Glomerular visceral epithelial cell (primary cell): ENCODE data around the gene FZD2.
"Not testable (repeated sequence)": the region's sequence is repeated elsewhere in the genome, so short reads cannot be mapped to it uniquely, and the experiment has no call there.

Experiments
- DNase-seq: peaks from one replicate; pipeline ENCODE4 v3.0.0-alpha.2; 2016; ENCODE audit errors: extremely low spot score

The FZD2 gene

GRCh38 chr17:44556832-44557606, at the start of gene FZD2:
Gene FZD2, plus strand, starts transcription at chr17:44557484. Its CDS starts 205 bp downstream, at chr17:44557689.
- peak; percentile 98 for DNase-seq

- DNase-seq, result not testable (repeated sequence)
Measured at GRCh38 chr17:44511241-44512134, 45.8 kb upstream of the FZD2 start.

- DNase-seq, result peak; percentile 68
Measured at GRCh38 chr17:44518032-44518431, 39.3 kb upstream of the FZD2 start.

GRCh38 chr17:44522883-44523671, 34.2 kb upstream of the FZD2 start:
- DNase-seq, result peak; percentile 68

GRCh38 chr17:44523672-44523972, 33.7 kb upstream of the FZD2 start:
- no peak for DNase-seq

- no peak for DNase-seq
Measured at GRCh38 chr17:44527102-44527501, 30.2 kb upstream of the FZD2 start.

GRCh38 chr17:44527954-44528353, 29.3 kb upstream of the FZD2 start:
- DNase-seq, result no peak

GRCh38 chr17:44529864-44530263, 27.4 kb upstream of the FZD2 start:
- no peak for DNase-seq

GRCh38 chr17:44530896-44531418, 26.3 kb upstream of the FZD2 start:
- no peak for DNase-seq

GRCh38 chr17:44533533-44534246, 23.6 kb upstream of the FZD2 start:
- peak; percentile 89 for DNase-seq

- no peak for DNase-seq
Measured at GRCh38 chr17:44536090-44536953, 21.0 kb upstream of the FZD2 start.

GRCh38 chr17:44537922-44538321, 19.4 kb upstream of the FZD2 start:
- not testable (repeated sequence) for DNase-seq

- no peak for DNase-seq
Measured at GRCh38 chr17:44539673-44540072, 17.6 kb upstream of the FZD2 start.

- DNase-seq, result no peak
Measured at GRCh38 chr17:44540246-44541084, 16.8 kb upstream of the FZD2 start.

- DNase-seq, result peak; percentile 34
Measured at GRCh38 chr17:44541884-44542581, 15.3 kb upstream of the FZD2 start.

- peak; percentile 94 for DNase-seq
Measured at GRCh38 chr17:44543213-44543904, 13.9 kb upstream of the FZD2 start.

GRCh38 chr17:44543905-44544523, 13.3 kb upstream of the FZD2 start:
- no peak for DNase-seq
